ENCODE measurements around the gene MIA2. TPM values are rescaled to one million over a fixed set of nuclear protein-coding genes. Genes with fewer than 3 reads are reported as not detected.

Gene MIA2
- polyA plus RNA-seq, 1 of the 3 experiments (the other 2 are of a cell fraction), result 2.6 TPM

- Histone ChIP-seq H3K9ac (no peak overlapping the region), H3K27me3 (ENCODE audit: insufficient read depth) (no peaks in the 10 kb centered on the region), H4K20me1 (ENCODE audit: insufficient read depth) (no peaks in the 10 kb centered on the region), H3K36me3 (replicated peaks in 1 of 2; ENCODE audit: control insufficient read depth in 1 of 2, insufficient read depth in 2 of 2, low read length in 1 of 2) (no peaks in the 10 kb centered on the region), H3K9me2 (no peaks in the 10 kb centered on the region), H3K4me3 (ENCODE audit: low read depth in 2 of 2, low read length in 1 of 2) (no peak overlapping the region), H3F3A (replicated peaks; ENCODE audit: insufficient read depth) (no peaks in the 10 kb centered on the region), H2AFZ (ENCODE audit: low read depth) (no peak overlapping the region), H3K4me1 (ENCODE audit: control insufficient read depth in 1 of 2, insufficient read depth in 2 of 2, low read depth in 1 of 2, low read length in 1 of 2) (peaks cover 0 to 13% of the 10 kb centered on the region in 2 experiments; a peak in 1 of 4 replicates), H3K4me2 (no peak overlapping the region), H3K27ac (ENCODE audit: low read depth in 2 of 2, low read length in 1 of 2) (no peak overlapping the region), H3K79me2 (ENCODE audit: insufficient read depth) (no peaks in the 10 kb centered on the region), H3K9me3 (no peaks in the 10 kb centered on the region)
- POLR2A ChIA-PET, result no interaction called here
- WGBS (ENCODE audit: low lambda C conversion rate), result 98% methylated on average over 4 of the region's 4 CpGs
- TF ChIP-seq TEAD4 (IDR thresholded peaks at IDR 0.05; ENCODE audit: borderline replicate concordance, insufficient read depth) (no peak), IRF3 (IDR thresholded peaks at IDR 0.05; ENCODE audit: low read depth, low read length) (no peak), RXRA (IDR thresholded peaks at IDR 0.05; ENCODE audit: borderline replicate concordance, low read depth) (no peak), RCOR1 (IDR thresholded peaks at IDR 0.05; ENCODE audit: low read length) (no peak), SIN3A (IDR thresholded peaks at IDR 0.05; ENCODE audit: borderline replicate concordance, low read depth, low read length) (no peak), TAF1 (IDR thresholded peaks at IDR 0.05; ENCODE audit: borderline replicate concordance, low read depth, low read length) (no peak), EP300 (IDR thresholded peaks at IDR 0.05; ENCODE audit: borderline replicate concordance in 1 of 2, low read depth in 1 of 2, low read length in 1 of 2) (no peak), CHD2 (IDR thresholded peaks at IDR 0.05; ENCODE audit: low read length, partially characterized antibody) (no peak), MAX (IDR thresholded peaks at IDR 0.05; ENCODE audit: low read depth) (no peak), RFX5 (IDR thresholded peaks at IDR 0.05; ENCODE audit: low read length) (no peak), YY1 (IDR thresholded peaks at IDR 0.05; ENCODE audit: low read depth) (no peak)
- TF ChIP-seq, protein P1, sequence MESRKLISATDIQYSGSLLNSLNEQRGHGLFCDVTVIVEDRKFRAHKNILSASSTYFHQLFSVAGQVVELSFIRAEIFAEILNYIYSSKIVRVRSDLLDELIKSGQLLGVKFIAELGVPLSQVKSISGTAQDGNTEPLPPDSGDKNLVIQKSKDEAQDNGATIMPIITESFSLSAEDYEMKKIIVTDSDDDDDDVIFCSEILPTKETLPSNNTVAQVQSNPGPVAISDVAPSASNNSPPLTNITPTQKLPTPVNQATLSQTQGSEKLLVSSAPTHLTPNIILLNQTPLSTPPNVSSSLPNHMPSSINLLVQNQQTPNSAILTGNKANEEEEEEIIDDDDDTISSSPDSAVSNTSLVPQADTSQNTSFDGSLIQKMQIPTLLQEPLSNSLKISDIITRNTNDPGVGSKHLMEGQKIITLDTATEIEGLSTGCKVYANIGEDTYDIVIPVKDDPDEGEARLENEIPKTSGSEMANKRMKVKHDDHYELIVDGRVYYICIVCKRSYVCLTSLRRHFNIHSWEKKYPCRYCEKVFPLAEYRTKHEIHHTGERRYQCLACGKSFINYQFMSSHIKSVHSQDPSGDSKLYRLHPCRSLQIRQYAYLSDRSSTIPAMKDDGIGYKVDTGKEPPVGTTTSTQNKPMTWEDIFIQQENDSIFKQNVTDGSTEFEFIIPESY (IDR thresholded peaks at IDR 0.05; ENCODE audit: borderline replicate concordance, low read depth), result no peak
- no peak for DNase-seq
- CTCF ChIA-PET, result no interaction called here
Observed at GRCh38 chr14:39381366-39381765, 147.7 kb downstream of the MIA2 start.

- H4K20me1 ChIP-seq (ENCODE audit: insufficient read depth), result no peaks in the 10 kb centered on the region
- no peaks in the 10 kb centered on the region for H3K36me3 ChIP-seq (replicated peaks in 1 of 2; ENCODE audit: control insufficient read depth in 1 of 2, insufficient read depth in 2 of 2, low read length in 1 of 2)
- H2AFZ ChIP-seq (ENCODE audit: low read depth), result no peak overlapping the region
- no peak overlapping the region for H3K4me3 ChIP-seq (ENCODE audit: low read depth in 2 of 2, low read length in 1 of 2)
- no peaks in the 10 kb centered on the region for H3K79me2 ChIP-seq (ENCODE audit: insufficient read depth)
- no peaks in the 10 kb centered on the region for H3F3A ChIP-seq (replicated peaks; ENCODE audit: insufficient read depth)
- no peak overlapping the region for H3K9ac ChIP-seq
- WGBS (ENCODE audit: low lambda C conversion rate), result 100% methylated on average over 3 of the region's 3 CpGs
- no peaks in the 10 kb centered on the region for H3K9me2 ChIP-seq
- H3K9me3 ChIP-seq, result no peaks in the 10 kb centered on the region
- H3K4me1 ChIP-seq (ENCODE audit: control insufficient read depth in 1 of 2, insufficient read depth in 2 of 2, low read depth in 1 of 2, low read length in 1 of 2), result peaks cover 0 to 2% of the 10 kb centered on the region in 2 experiments; a peak in 1 of 4 replicates
- DNase-seq, result no peak
- no peaks in the 10 kb centered on the region for H3K27me3 ChIP-seq (ENCODE audit: insufficient read depth)
- H3K27ac ChIP-seq (ENCODE audit: low read depth in 2 of 2, low read length in 1 of 2), result no peak overlapping the region
- CTCF ChIA-PET, result no interaction called here
- POLR2A ChIA-PET, result no interaction called here
- no peak overlapping the region for H3K4me2 ChIP-seq
- TF ChIP-seq SMC3 (IDR thresholded peaks at IDR 0.05; ENCODE audit: low read depth, low read length), result no peak
- no peak for TF ChIP-seq ELF1 (IDR thresholded peaks at IDR 0.05)
- no peak for TF ChIP-seq RAD21 (IDR thresholded peaks at IDR 0.05; ENCODE audit: low read length)
- TF ChIP-seq TEAD4 (IDR thresholded peaks at IDR 0.05; ENCODE audit: borderline replicate concordance, insufficient read depth), result no peak
- no peak for TF ChIP-seq FOSL2 (IDR thresholded peaks at IDR 0.05; ENCODE audit: borderline replicate concordance, low read depth)
- TF ChIP-seq, protein P2, sequence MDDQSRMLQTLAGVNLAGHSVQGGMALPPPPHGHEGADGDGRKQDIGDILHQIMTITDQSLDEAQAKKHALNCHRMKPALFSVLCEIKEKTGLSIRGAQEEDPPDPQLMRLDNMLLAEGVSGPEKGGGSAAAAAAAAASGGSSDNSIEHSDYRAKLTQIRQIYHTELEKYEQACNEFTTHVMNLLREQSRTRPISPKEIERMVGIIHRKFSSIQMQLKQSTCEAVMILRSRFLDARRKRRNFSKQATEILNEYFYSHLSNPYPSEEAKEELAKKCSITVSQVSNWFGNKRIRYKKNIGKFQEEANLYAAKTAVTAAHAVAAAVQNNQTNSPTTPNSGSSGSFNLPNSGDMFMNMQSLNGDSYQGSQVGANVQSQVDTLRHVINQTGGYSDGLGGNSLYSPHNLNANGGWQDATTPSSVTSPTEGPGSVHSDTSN (IDR thresholded peaks at IDR 0.05), result no peak
- TF ChIP-seq NRF1 (IDR thresholded peaks at IDR 0.05; ENCODE audit: low read depth, low read length), result no peak
- TF ChIP-seq, protein P1 (IDR thresholded peaks at IDR 0.05; ENCODE audit: borderline replicate concordance, low read depth), result no peak
- no peak for TF ChIP-seq EP300 (IDR thresholded peaks at IDR 0.05; ENCODE audit: borderline replicate concordance in 1 of 2, low read depth in 1 of 2, low read length in 1 of 2)
- TF ChIP-seq SIN3A (IDR thresholded peaks at IDR 0.05; ENCODE audit: borderline replicate concordance, low read depth, low read length), result no peak
- no peak for TF ChIP-seq EZH2phosphoT487 (IDR thresholded peaks at IDR 0.05; ENCODE audit: borderline replicate concordance, low read depth)
- no peak for TF ChIP-seq RFX5 (IDR thresholded peaks at IDR 0.05; ENCODE audit: low read length)
Observed at GRCh38 chr14:39382463-39382862, 148.7 kb downstream of the MIA2 start.
